A549 (cell line): Measurements from ENCODE around the gene BIK.

Source experiments
- CBX8 ChIP-seq: fragments of 200-600 bp; sonication (generic); IDR thresholded peaks from 2 replicates; pipeline ENCODE4 v1.6.1; 2016
- CTCF ChIP-seq: fragments of >200 bp; sonication (Bioruptor Twin); formaldehyde crosslinking; IDR thresholded peaks from 3 replicates; pipeline ENCODE4 v1.5.1; 2016
- EP300 ChIP-seq, 2 experiments: fragments of >200 bp; sonication (Bioruptor Twin); formaldehyde crosslinking; IDR thresholded peaks; 2 replicates in 1 of 2; 3 replicates in 1 of 2; pipeline ENCODE4 v1.6.1; 2016 to 2017
- FOSB ChIP-seq: fragments of 250-450 bp; sonication (Bioruptor Pico); IDR thresholded peaks from 2 replicates; pipeline ENCODE4 v1.5.0; 2020; ENCODE audit warnings: mild to moderate bottlenecking, moderate library complexity
- HOXB13 ChIP-seq: fragments of 250-450 bp; sonication (Bioruptor Pico); IDR thresholded peaks from 2 replicates; pipeline ENCODE4 v1.5.0; 2020; ENCODE audit warnings: low read depth, mild to moderate bottlenecking, moderate library complexity
- HOXB5 ChIP-seq: fragments of 250-450 bp; sonication (Bioruptor Pico); IDR thresholded peaks from 2 replicates; pipeline ENCODE4 v1.5.0; 2020; ENCODE audit warnings: mild to moderate bottlenecking, moderate library complexity
- MAX ChIP-seq: IDR thresholded peaks from 2 replicates; pipeline ENCODE4 v1.6.1; 2012
- PBX3 ChIP-seq: IDR thresholded peaks from 2 replicates; pipeline ENCODE4 v1.6.1; 2012
- POLR2A ChIP-seq: IDR thresholded peaks from 2 replicates; pipeline ENCODE4 v1.6.1; 2012; ENCODE audit warnings: mild to moderate bottlenecking, low read length
- POLR2AphosphoS2 ChIP-seq: conservative IDR thresholded peaks from 2 replicates; pipeline ENCODE4 v1.6.1; 2012; ENCODE audit warnings: low read length, improper control_type of control experiment, inconsistent platforms

- TF ChIP-seq CTCF (no peak), EP300 (IDR thresholded peaks at IDR 0.05) (no peak), PBX3 (no peak), HOXB5 (CRISPR knock-in tag) (no peak), HOXB13 (CRISPR knock-in tag) (no peak), POLR2A (no peak), POLR2AphosphoS2 (no peak), FOSB (CRISPR knock-in tag) (no peak), MAX (no peak), CBX8 (no peak)
Observed at GRCh38 chr22:43171607-43172006, 61.1 kb downstream of the BIK start.
